ENCODE results near the gene RALGAPA2.

DNA sequence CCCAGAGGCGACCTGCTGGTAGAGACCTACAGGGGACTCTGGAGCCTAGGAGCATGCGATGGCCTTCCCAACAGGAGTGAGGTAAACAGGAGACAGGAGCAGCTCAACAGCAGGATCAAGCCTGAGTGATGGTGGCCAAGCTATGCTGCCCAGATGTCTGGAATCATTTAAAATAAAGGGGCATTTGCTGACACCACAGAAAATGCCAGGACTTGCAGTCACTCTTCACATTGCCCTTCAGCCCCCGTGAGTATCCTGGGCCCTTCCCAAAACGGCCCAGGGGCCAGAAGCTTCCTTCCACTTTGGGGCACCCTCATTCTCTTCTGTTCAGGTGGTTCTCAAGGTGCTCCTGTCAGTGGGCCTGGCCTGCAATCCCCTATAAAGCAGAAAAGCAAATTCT lies 321.3 kb downstream of the RALGAPA2 start:
- TF ChIP-seq, protein P1, sequence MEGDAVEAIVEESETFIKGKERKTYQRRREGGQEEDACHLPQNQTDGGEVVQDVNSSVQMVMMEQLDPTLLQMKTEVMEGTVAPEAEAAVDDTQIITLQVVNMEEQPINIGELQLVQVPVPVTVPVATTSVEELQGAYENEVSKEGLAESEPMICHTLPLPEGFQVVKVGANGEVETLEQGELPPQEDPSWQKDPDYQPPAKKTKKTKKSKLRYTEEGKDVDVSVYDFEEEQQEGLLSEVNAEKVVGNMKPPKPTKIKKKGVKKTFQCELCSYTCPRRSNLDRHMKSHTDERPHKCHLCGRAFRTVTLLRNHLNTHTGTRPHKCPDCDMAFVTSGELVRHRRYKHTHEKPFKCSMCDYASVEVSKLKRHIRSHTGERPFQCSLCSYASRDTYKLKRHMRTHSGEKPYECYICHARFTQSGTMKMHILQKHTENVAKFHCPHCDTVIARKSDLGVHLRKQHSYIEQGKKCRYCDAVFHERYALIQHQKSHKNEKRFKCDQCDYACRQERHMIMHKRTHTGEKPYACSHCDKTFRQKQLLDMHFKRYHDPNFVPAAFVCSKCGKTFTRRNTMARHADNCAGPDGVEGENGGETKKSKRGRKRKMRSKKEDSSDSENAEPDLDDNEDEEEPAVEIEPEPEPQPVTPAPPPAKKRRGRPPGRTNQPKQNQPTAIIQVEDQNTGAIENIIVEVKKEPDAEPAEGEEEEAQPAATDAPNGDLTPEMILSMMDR (conservative IDR thresholded peaks at IDR 0.05; ENCODE audit: low read length), result no peak
- no peak for TF ChIP-seq EZH2phosphoT487 (IDR thresholded peaks at IDR 0.05; ENCODE audit: borderline replicate concordance)
